ENCODE measurements around the gene MEAK7.

MEAK7 gene

DNA sequence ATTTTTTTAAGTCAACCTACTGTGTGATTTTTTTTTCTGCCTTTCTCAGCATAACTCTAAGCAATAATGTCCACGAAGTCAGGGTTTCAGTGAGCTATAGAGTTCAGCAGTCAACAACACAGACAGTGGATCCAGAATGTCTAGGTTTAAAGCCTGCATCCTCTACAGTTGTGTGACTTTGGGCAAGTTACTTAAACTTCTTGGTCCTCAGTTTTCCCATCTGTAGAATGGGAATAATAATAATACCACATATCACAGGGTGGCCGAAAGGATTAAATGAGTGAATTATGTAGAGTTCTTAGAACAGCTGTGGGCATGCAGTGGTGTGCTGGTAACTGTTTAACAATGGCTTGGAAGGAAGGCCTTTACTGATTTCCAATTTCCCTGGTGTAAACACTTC lies 38.8 kb upstream of the MEAK7 start:
- Histone ChIP-seq H3K27me3 (replicated peaks; ENCODE audit: control insufficient read depth, insufficient read depth, low read length) (no peaks in the 10 kb centered on the region), H3K36me3 (ENCODE audit: control insufficient read depth, insufficient read depth, low read length) (no peaks in the 10 kb centered on the region), H3K4me3 (replicated peaks; ENCODE audit: low read depth, low read length) (no peak overlapping the region)
- TF ChIP-seq, protein P1, sequence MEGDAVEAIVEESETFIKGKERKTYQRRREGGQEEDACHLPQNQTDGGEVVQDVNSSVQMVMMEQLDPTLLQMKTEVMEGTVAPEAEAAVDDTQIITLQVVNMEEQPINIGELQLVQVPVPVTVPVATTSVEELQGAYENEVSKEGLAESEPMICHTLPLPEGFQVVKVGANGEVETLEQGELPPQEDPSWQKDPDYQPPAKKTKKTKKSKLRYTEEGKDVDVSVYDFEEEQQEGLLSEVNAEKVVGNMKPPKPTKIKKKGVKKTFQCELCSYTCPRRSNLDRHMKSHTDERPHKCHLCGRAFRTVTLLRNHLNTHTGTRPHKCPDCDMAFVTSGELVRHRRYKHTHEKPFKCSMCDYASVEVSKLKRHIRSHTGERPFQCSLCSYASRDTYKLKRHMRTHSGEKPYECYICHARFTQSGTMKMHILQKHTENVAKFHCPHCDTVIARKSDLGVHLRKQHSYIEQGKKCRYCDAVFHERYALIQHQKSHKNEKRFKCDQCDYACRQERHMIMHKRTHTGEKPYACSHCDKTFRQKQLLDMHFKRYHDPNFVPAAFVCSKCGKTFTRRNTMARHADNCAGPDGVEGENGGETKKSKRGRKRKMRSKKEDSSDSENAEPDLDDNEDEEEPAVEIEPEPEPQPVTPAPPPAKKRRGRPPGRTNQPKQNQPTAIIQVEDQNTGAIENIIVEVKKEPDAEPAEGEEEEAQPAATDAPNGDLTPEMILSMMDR (IDR thresholded peaks at IDR 0.05; ENCODE audit: insufficient read depth, low read length, poor library complexity, severe bottlenecking) = no peak
- DNase-seq (ENCODE audit: extremely low read depth, insufficient read length) = no peak

DNA sequence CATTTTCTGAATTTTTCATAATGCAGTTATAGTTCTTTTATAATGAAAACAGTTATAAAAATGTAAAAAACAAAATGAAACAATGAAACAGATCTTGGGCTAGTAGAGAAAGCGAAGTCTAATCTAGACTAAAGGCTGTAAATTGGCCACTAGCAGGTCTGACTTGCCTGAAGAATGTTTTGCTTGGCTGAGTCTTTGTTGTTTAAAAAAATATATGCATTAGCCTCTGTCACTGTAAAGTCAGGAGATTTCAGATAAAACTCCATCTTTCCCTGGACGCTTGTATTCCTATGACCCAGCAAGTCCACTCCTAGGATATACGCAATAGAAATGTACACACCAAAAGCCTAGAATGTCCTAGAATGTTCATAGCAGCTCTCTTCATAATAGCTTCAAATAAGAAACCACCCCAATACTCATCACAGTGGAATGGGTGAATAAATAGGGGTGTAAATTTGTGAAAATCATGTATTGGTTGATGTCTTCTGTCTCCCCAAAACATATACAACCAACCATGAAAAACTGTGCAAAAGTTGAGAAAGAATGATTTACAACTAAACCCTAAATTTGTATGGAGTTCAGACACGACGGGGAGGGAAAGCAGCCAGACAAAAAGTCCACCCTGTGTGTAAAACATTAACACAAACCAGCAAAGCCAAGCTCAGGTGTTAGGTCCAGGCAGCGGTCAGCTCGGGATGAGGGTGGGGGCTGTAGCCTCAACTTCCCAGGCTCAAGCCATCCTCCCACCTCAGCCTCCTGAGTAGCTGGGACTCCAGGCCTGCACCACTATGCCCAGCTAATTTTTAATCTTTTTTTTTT lies 37.7 kb upstream of the MEAK7 start:
- no peaks in the 10 kb centered on the region for H3K27me3 ChIP-seq (replicated peaks; ENCODE audit: control insufficient read depth, insufficient read depth, low read length)
- TF ChIP-seq, protein P1 (IDR thresholded peaks at IDR 0.05; ENCODE audit: insufficient read depth, low read length, poor library complexity, severe bottlenecking) = no peak
- no peak overlapping the region for H3K4me3 ChIP-seq (replicated peaks; ENCODE audit: low read depth, low read length)
- H3K36me3 ChIP-seq (ENCODE audit: control insufficient read depth, insufficient read depth, low read length) = no peaks in the 10 kb centered on the region
- DNase-seq (ENCODE audit: extremely low read depth, insufficient read length) = no peak

DNA sequence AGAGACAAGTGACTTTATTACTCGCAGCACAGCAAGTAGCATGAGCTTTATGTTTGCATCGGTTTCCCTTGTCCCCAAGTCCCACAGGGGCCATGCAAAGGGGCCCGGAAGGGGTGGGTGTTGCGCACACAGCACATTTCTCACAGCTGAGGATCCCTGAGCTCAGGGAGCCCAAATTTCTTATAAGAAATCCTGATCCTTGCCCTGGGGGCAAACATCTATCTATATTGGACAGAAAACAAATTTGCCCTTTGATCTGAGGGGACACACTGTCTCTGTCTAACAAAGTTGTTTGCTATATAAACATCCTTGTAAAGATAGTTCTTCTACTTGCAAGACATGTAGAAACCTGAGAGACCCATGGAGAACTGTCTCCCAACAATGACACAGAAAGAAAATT lies 35.7 kb upstream of the MEAK7 start:
- no peak overlapping the region for H3K4me3 ChIP-seq (replicated peaks; ENCODE audit: low read depth, low read length)
- H3K36me3 ChIP-seq (ENCODE audit: control insufficient read depth, insufficient read depth, low read length) = no peaks in the 10 kb centered on the region
- no peak for DNase-seq (ENCODE audit: extremely low read depth, insufficient read length)
- no peaks in the 10 kb centered on the region for H3K27me3 ChIP-seq (replicated peaks; ENCODE audit: control insufficient read depth, insufficient read depth, low read length)
- TF ChIP-seq, protein P1 (IDR thresholded peaks at IDR 0.05; ENCODE audit: insufficient read depth, low read length, poor library complexity, severe bottlenecking) = no peak

DNA sequence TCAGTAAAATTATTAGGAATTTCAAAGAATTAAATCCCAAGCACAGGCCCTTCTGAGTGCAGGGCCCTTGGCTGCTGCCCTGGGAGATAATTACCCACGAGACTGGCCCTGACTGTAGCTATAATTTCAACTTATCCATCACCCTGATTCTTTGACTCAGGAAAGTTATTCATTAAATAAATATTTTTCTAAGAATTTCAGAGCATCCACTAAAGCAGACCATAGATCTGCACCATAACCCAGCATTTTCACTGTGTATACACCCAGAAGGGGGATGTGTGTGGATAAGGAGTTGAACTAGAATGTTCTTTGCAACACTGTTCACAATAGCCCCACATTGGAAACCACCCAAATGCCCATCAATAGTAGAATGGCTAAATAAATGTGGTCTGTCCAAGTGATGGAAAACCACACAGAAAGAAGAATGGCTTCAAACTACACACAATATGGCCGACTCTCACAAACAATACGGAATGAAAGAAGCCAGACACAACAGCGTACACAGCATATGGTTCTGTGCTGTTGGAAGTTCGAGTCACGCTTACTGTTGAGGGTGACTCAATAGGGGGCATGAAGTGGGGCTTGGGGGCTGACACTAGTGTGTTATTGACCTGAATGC lies 33.9 kb upstream of the MEAK7 start:
- TF ChIP-seq, protein P1 (IDR thresholded peaks at IDR 0.05; ENCODE audit: insufficient read depth, low read length, poor library complexity, severe bottlenecking) = no peak
- no peak for DNase-seq (ENCODE audit: extremely low read depth, insufficient read length)
- no peak overlapping the region for H3K4me3 ChIP-seq (replicated peaks; ENCODE audit: low read depth, low read length)
- no peaks in the 10 kb centered on the region for H3K36me3 ChIP-seq (ENCODE audit: control insufficient read depth, insufficient read depth, low read length)
- no peaks in the 10 kb centered on the region for H3K27me3 ChIP-seq (replicated peaks; ENCODE audit: control insufficient read depth, insufficient read depth, low read length)

DNA sequence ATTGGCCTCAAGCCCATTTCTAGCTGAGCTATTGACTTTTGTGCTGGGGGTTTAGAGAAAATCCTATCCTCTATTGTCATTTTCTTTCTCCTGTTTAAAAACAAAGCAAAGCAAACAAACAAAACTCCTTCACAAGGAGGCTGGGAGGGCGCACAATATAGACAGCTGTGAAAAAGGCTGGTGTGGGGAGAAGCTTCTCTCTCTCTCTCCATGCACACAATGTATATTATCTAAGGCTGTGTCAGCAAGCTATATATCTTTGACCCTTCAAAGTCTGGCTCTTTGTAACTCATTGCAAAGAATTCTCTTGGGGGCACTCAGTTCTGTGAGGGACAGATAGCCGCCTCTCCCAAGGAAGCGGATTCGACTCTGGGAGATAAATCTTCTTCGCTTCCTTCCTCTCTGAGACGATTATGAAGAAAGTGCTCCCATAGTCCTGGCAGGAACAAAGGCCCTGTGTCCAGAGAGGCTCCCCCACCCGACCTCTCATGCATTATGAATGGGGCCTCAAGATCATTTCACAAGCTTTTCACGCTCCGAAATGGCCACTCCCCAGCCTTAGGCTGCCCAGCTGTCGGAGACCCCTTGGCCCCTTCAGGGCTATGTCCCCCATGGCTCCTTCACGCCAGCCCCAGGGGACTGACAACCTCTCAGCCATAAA lies 33.2 kb upstream of the MEAK7 start:
- Histone ChIP-seq H3K4me3 (replicated peaks; ENCODE audit: low read depth, low read length) (no peak overlapping the region), H3K27me3 (replicated peaks; ENCODE audit: control insufficient read depth, insufficient read depth, low read length) (no peaks in the 10 kb centered on the region), H3K36me3 (ENCODE audit: control insufficient read depth, insufficient read depth, low read length) (no peaks in the 10 kb centered on the region)
- no peak for DNase-seq (ENCODE audit: extremely low read depth, insufficient read length)
- TF ChIP-seq, protein P1 (IDR thresholded peaks at IDR 0.05; ENCODE audit: insufficient read depth, low read length, poor library complexity, severe bottlenecking) = no peak
